H1 (cell line): ENCODE data around the gene PDE9A. TPM values are rescaled to one million over a fixed set of nuclear protein-coding genes. Genes with fewer than 3 reads are reported as not detected.

Experiments used
- BACH1 ChIP-seq: IDR thresholded peaks from 2 replicates; pipeline ENCODE4 v1.6.1; 2012; ENCODE audit warnings: low read length, improper control_type of control experiment
- CHD2 ChIP-seq: IDR thresholded peaks from 2 replicates; pipeline ENCODE4 v1.6.1; 2012; ENCODE audit warnings: low read length, improper control_type of control experiment
- CREB1 ChIP-seq: IDR thresholded peaks from 2 replicates; pipeline ENCODE4 v1.6.1; 2012; ENCODE audit warnings: inconsistent platforms
- EP300 ChIP-seq, 2 experiments: IDR thresholded peaks; 1 replicate in 1 of 2; 2 replicates in 1 of 2; pipeline ENCODE4 v1.6.1; 2011 to 2012; ENCODE audit warnings: low read depth in 2 of 2, low read length in 2 of 2, mild to moderate bottlenecking in 2 of 2, borderline replicate concordance in 1 of 2, inconsistent platforms in 1 of 2, moderate library complexity in 1 of 2
- KDM4A ChIP-seq: IDR thresholded peaks from one replicate; pipeline ENCODE4 v1.7.1; 2012; ENCODE audit warnings: low read depth, mild to moderate bottlenecking, moderate library complexity, low read length, inconsistent platforms; ENCODE audit not compliant: severe bottlenecking
- KDM5A ChIP-seq: fragments of 200-600 bp; IDR thresholded peaks from 2 replicates; pipeline ENCODE4 v1.7.1; 2012; ENCODE audit warnings: mild to moderate bottlenecking, low read length, inconsistent platforms, mixed read lengths
- MAX ChIP-seq: IDR thresholded peaks from 2 replicates; pipeline ENCODE4 v1.6.1; 2012; ENCODE audit warnings: inconsistent platforms
- SIRT6 ChIP-seq: IDR thresholded peaks from one replicate; pipeline ENCODE4 v1.7.1; 2012; ENCODE audit warnings: low read length, inconsistent platforms
- TCF12 ChIP-seq: IDR thresholded peaks from 2 replicates; pipeline ENCODE4 v1.6.1; 2011; ENCODE audit warnings: low read depth, mild to moderate bottlenecking, low read length
- YY1 ChIP-seq: IDR thresholded peaks from 2 replicates; pipeline ENCODE4 v1.6.1; 2011; ENCODE audit warnings: low read depth, mild to moderate bottlenecking, low read length
- polyA plus RNA-seq, 7 experiments: library from polyadenylated mRNA; depleted of rRNA in 3 of 7; stranded (reverse) in 5 of 7; unstranded in 2 of 7; fragments of >200 nt in 5 of 7; fragments of 200-250 nt in 2 of 7; gene quantifications; 1 replicate in 5 of 7; 2 replicates in 1 of 7; 4 replicates in 1 of 7; pipeline versions ENCODE4 v1.2.1 to v1.2.3, GENCODE V29; 2011 to 2013; ENCODE audit warnings: missing spikeins in 2 of 7, mixed read lengths in 2 of 7
- total RNA-seq: library from RNA; stranded (reverse); fragmentation: NEBNext Ultra II Directional; extraction: Animal tissue kit (Norgen Biotek cat#: 25700); gene quantifications from 2 replicates; pipeline ENCODE4 v1.2.1, GENCODE V29; 2021

Gene PDE9A
- total and polyA plus RNA-seq, 2 of the 8 experiments (the other 6 are each of a cell fraction or from before 2014, with no cell fraction given), result 39.2 to 45.9 TPM

GRCh38 chr21:42748620-42749176 lies 95.3 kb downstream of the PDE9A start (continued):
- TF ChIP-seq KDM4A, result no peak
- no peak for TF ChIP-seq CREB1
- no peak for TF ChIP-seq MAX
- no peak for TF ChIP-seq BACH1
- no peak for TF ChIP-seq SIRT6
- no peak for TF ChIP-seq TCF12
- TF ChIP-seq CHD2, result no peak
- TF ChIP-seq KDM5A, result no peak
- no peak for TF ChIP-seq YY1
- no peak for TF ChIP-seq EP300 (IDR thresholded peaks at IDR 0.05; ENCODE audit: borderline replicate concordance in 1 of 2, low read depth in 2 of 2, low read length in 2 of 2)
